WTC11 (cell line): Measurements from ENCODE around the gene LHX2.

Source experiments
- FOXP1 ChIP-seq: sonication (generic); formaldehyde crosslinking; IDR thresholded peaks from 2 replicates; pipeline ENCODE4 v1.8.0; 2022; ENCODE audit warnings: missing genetic modification reagents, mild to moderate bottlenecking, moderate library complexity, borderline replicate concordance
- JUN ChIP-seq: sonication (generic); formaldehyde crosslinking; IDR thresholded peaks from 2 replicates; pipeline ENCODE4 v1.8.0; 2023; ENCODE audit warnings: mild to moderate bottlenecking, missing genetic modification reagents
- RELA ChIP-seq: sonication (generic); formaldehyde crosslinking; IDR thresholded peaks from 2 replicates; pipeline ENCODE4 v1.8.1; 2022; ENCODE audit warnings: missing genetic modification reagents, mild to moderate bottlenecking, borderline replicate concordance
- TCF7 ChIP-seq: sonication (generic); formaldehyde crosslinking; IDR thresholded peaks from 2 replicates; pipeline ENCODE4 v1.8.0; 2022; ENCODE audit warnings: mild to moderate bottlenecking, low read depth, missing genetic modification reagents, moderate library complexity
- ZNF396 ChIP-seq: fragments of 250-450 bp; sonication (Bioruptor Pico); IDR thresholded peaks from 2 replicates; pipeline ENCODE4 v1.8.0; 2021; ENCODE audit warnings: mild to moderate bottlenecking, moderate library complexity, borderline replicate concordance
- ZNF671 ChIP-seq: fragments of 250-450 bp; sonication (Bioruptor Pico); IDR thresholded peaks from 2 replicates; pipeline ENCODE4 v1.8.0; 2021; ENCODE audit warnings: mild to moderate bottlenecking
- TF ChIP-seq, protein P1 (sequence below): fragments of 200-600 bp; IDR thresholded peaks from 2 replicates; pipeline ENCODE4 v1.8.0; 2022; ENCODE audit warnings: antibody characterized with exemption
- TF ChIP-seq, protein P2 (sequence below): fragments of 250-450 bp; sonication (Bioruptor Pico); IDR thresholded peaks from 2 replicates; pipeline ENCODE4 v1.9.0; 2021; ENCODE audit warnings: mild to moderate bottlenecking
- TF ChIP-seq, protein P3 (sequence below): sonication (generic); formaldehyde crosslinking; IDR thresholded peaks from 2 replicates; pipeline ENCODE4 v1.8.1; 2022; ENCODE audit warnings: low read depth, missing genetic modification reagents, borderline replicate concordance
- TF ChIP-seq, protein P4 (sequence below): sonication (generic); formaldehyde crosslinking; IDR thresholded peaks from 2 replicates; pipeline ENCODE4 v1.8.1; 2023; ENCODE audit warnings: mild to moderate bottlenecking, missing genetic modification reagents, moderate library complexity
- TF ChIP-seq, protein P5 (sequence below): sonication (generic); formaldehyde crosslinking; IDR thresholded peaks from 2 replicates; pipeline ENCODE4 v1.8.1; 2023; ENCODE audit warnings: mild to moderate bottlenecking, missing genetic modification reagents, borderline replicate concordance

DNA sequence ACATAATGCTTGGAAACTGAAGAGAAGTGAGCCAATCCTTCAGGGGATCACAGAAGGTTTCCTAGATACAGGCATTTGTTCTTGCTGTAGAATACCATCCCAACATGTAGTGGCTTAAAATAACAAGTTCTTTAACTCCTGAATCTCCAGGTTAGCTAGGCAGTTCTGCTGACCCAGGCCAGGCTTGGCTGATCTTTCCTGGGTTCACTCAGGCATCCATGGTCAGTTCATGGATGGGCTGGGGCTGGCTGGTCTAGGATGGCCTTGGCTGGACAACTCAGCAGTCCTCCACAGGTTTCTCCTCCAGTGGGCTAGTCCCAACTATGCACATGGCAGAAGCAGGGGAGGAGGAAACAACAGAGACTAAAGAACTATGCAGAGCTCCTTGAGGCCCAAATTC, 44.2 kb upstream of the LHX2 start:
- no peak for TF ChIP-seq RELA (CRISPR knock-in tag)
- TF ChIP-seq, protein P1, sequence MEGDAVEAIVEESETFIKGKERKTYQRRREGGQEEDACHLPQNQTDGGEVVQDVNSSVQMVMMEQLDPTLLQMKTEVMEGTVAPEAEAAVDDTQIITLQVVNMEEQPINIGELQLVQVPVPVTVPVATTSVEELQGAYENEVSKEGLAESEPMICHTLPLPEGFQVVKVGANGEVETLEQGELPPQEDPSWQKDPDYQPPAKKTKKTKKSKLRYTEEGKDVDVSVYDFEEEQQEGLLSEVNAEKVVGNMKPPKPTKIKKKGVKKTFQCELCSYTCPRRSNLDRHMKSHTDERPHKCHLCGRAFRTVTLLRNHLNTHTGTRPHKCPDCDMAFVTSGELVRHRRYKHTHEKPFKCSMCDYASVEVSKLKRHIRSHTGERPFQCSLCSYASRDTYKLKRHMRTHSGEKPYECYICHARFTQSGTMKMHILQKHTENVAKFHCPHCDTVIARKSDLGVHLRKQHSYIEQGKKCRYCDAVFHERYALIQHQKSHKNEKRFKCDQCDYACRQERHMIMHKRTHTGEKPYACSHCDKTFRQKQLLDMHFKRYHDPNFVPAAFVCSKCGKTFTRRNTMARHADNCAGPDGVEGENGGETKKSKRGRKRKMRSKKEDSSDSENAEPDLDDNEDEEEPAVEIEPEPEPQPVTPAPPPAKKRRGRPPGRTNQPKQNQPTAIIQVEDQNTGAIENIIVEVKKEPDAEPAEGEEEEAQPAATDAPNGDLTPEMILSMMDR = no peak
- TF ChIP-seq, protein P2, sequence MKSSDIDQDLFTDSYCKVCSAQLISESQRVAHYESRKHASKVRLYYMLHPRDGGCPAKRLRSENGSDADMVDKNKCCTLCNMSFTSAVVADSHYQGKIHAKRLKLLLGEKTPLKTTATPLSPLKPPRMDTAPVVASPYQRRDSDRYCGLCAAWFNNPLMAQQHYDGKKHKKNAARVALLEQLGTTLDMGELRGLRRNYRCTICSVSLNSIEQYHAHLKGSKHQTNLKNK (CRISPR knock-in tag) = no peak
- no peak for TF ChIP-seq ZNF671 (CRISPR knock-in tag)
- TF ChIP-seq TCF7 (CRISPR knock-in tag) = no peak
- no peak for TF ChIP-seq FOXP1 (CRISPR knock-in tag)
- TF ChIP-seq ZNF396 (CRISPR knock-in tag) = no peak
- TF ChIP-seq, protein P3, sequence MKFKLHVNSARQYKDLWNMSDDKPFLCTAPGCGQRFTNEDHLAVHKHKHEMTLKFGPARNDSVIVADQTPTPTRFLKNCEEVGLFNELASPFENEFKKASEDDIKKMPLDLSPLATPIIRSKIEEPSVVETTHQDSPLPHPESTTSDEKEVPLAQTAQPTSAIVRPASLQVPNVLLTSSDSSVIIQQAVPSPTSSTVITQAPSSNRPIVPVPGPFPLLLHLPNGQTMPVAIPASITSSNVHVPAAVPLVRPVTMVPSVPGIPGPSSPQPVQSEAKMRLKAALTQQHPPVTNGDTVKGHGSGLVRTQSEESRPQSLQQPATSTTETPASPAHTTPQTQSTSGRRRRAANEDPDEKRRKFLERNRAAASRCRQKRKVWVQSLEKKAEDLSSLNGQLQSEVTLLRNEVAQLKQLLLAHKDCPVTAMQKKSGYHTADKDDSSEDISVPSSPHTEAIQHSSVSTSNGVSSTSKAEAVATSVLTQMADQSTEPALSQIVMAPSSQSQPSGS (CRISPR knock-in tag) = no peak
- TF ChIP-seq, protein P4, sequence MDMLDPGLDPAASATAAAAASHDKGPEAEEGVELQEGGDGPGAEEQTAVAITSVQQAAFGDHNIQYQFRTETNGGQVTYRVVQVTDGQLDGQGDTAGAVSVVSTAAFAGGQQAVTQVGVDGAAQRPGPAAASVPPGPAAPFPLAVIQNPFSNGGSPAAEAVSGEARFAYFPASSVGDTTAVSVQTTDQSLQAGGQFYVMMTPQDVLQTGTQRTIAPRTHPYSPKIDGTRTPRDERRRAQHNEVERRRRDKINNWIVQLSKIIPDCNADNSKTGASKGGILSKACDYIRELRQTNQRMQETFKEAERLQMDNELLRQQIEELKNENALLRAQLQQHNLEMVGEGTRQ = no peak
- no peak for TF ChIP-seq JUN (CRISPR knock-in tag)
- TF ChIP-seq, protein P5, sequence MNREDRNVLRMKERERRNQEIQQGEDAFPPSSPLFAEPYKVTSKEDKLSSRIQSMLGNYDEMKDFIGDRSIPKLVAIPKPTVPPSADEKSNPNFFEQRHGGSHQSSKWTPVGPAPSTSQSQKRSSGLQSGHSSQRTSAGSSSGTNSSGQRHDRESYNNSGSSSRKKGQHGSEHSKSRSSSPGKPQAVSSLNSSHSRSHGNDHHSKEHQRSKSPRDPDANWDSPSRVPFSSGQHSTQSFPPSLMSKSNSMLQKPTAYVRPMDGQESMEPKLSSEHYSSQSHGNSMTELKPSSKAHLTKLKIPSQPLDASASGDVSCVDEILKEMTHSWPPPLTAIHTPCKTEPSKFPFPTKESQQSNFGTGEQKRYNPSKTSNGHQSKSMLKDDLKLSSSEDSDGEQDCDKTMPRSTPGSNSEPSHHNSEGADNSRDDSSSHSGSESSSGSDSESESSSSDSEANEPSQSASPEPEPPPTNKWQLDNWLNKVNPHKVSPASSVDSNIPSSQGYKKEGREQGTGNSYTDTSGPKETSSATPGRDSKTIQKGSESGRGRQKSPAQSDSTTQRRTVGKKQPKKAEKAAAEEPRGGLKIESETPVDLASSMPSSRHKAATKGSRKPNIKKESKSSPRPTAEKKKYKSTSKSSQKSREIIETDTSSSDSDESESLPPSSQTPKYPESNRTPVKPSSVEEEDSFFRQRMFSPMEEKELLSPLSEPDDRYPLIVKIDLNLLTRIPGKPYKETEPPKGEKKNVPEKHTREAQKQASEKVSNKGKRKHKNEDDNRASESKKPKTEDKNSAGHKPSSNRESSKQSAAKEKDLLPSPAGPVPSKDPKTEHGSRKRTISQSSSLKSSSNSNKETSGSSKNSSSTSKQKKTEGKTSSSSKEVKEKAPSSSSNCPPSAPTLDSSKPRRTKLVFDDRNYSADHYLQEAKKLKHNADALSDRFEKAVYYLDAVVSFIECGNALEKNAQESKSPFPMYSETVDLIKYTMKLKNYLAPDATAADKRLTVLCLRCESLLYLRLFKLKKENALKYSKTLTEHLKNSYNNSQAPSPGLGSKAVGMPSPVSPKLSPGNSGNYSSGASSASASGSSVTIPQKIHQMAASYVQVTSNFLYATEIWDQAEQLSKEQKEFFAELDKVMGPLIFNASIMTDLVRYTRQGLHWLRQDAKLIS (CRISPR knock-in tag) = no peak
